Measurements from ENCODE around the gene GRK4.

Gene GRK4

GRCh38 chr4:3074846-3075651 is 111.7 kb downstream of the GRK4 start:
- peak; percentile 47 to 51 for DNase-seq

GRCh38 chr4:3075652-3075981 is 112.2 kb downstream of the GRK4 start:
- no peak for DNase-seq

- no peak for DNase-seq
Observed at GRCh38 chr4:3077796-3078195, 114.4 kb downstream of the GRK4 start.

GRCh38 chr4:3079694-3080123 is 116.3 kb downstream of the GRK4 start:
- no peak for DNase-seq

- no peak for DNase-seq
Observed at GRCh38 chr4:3082925-3083515, 119.6 kb downstream of the GRK4 start.

- DNase-seq = no peak
Observed at GRCh38 chr4:3083732-3084131, 120.4 kb downstream of the GRK4 start.

- DNase-seq = no peak
Observed at GRCh38 chr4:3085948-3086670, 122.7 kb downstream of the GRK4 start.

- DNase-seq = no peak
Observed at GRCh38 chr4:3087115-3087797, 123.9 kb downstream of the GRK4 start.

All from activated CD4-positive, alpha-beta T cell treated with anti-CD3 and anti-CD28 coated beads, Interleukin-2, amount 50 U/mL, for 4 hours (primary cell).